SIG-M5 treated with dmso at 0.1 percent for 504 hours (cell line): ENCODE results near the gene RHOF.
"Not testable (repeated sequence)": the region's sequence is repeated elsewhere in the genome, so short reads cannot be mapped to it uniquely, and the experiment has no call there.

Source experiments
- DNase-seq: peaks from one replicate; lab custom pipeline; 2025; ENCODE audit not compliant: unreplicated experiment; lab: John Stamatoyannopoulos, UW

Gene RHOF

DNA sequence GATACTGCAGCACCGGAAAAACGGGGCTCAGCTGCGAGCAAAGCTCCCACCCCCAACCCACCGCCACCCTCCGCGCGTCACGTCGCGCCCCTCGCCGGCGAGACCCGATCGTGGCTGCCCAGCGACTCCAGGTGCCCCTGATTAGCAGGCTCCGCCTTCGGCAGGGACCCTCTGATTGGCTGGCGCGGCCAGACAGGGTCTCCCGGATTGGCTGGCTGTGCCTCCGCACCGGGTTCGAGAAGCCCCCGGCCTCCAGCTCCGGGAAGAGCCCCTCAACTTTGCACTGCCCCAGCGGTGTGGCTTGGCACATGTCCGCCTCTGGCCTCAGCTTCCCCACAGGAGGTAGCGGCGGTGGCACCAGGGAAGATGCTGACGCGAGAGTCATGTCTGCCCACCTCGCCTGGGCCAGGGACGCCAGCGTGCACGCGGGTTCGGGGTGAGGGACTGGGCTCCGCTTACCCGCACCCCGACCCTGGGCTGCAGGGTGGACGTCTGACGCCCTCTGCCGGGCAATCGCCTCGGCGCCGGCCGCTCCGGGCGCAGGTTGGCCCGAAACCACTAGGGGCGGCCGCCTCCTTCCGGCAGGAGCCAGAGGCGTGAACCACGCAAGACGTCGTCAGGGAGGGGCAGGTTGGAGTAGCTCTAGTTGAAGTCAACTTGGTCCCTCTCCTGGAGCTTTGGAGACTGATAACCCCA, 498 bp upstream of the RHOF start:
- peak; percentile 95 for DNase-seq

GRCh38 chr12:121792607-121793439, 665 bp downstream of the RHOF start:
- DNase-seq = no peak

- no peak for DNase-seq
These were observed 1.6 kb downstream of the RHOF start for GRCh38 chr12:121791671-121792551.

GRCh38 chr12:121790785-121791184, 2.7 kb downstream of the RHOF start:
- not testable (repeated sequence) for DNase-seq

GRCh38 chr12:121789800-121790728, 3.4 kb downstream of the RHOF start:
- DNase-seq = peak; percentile 92

DNA sequence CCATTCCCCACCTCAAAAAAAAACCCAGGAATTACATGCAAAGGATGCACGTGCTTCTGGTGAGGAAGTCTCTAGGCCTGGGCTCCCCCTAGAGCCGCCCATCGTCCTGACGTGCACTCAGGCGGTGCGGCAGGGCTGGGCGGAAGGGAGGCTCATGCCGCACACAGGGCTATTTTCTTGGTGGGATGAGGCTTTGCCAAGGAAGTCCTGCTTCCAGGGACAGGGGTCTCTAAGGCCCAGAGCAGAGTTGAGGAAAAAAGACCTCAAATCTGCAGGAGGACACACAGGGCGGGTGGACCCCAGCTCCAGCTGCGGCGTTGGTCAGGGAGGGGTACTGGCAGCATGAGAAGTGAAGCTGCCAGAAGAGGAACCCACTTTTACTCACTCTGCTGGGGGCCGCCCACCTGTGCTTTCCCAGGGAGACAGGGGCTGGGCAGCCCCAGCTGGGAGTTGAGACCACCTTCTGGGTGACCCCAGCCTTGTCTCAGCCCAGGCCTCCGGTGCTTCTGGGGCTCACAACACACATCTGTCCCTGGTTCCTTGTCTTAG, 4.2 kb downstream of the RHOF start:
- no peak for DNase-seq

- DNase-seq = no peak
These were observed 5.2 kb downstream of the RHOF start for GRCh38 chr12:121788176-121788818.

DNA sequence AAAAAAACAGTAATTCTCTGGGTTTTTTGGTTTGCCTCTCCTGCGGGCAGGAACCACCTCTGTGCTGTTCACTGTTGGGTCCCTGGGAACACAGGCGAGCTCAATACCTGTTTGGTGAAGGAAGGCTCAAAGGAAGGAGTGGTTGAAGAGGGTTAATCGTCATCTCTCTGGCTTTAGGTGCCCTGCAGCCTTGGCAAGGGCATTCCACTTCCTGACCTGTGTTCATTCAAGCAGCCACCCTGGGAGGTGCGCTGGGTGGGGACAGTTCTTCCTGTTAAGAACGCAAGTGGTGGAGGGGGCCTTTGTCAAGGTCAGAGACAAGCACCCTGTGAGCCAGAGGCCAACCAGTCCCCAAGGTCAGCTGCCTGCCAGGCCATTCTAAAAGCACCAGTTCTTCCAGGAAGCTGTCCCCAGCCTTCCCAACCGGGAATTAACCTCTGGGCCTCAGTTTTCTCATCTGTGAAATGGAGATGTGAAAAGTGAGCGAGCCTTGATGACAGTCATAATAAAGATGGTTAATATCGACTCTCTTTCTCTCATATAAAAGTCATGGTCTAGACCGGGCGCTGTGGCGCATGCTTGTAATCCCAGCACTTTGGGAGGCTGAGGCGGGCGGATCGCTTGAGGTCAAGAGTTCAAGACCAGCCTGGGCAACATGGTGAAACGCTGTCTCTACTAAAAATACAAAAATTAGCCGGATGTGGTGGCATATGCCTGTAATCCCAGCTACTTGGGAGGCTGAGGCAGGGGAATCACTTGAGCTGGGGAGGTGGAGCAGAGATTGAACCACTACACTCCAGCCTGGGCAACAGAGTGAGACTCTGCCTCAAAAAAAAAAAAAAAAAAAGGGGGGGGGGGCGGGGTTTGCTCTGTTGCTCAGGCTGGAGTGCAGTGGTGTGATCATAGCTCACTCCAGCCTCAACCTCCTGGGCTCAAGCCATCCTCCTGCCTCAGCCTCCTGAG, 6.1 kb downstream of the RHOF start:
- no peak for DNase-seq

- peak; percentile 44 for DNase-seq
These were observed 7.1 kb downstream of the RHOF start for GRCh38 chr12:121786440-121786825.

DNA sequence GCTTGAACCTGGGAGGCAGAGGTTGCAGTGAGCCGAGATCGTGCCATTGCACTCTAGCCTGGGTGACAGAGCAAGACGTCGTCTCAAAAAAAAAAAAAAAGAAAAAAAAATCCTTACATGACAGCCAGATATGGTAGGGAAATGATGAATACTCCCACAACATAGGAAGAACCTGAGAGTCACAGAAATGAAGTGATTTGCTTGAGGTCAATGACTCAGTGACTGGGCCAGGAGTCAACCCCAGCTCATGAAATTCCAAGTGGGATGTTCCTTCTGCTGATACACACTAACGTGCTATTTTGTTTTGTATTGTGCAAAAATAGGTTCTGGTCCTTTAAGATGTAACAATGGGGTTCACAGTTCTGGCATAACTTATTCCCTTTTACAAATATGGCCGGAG, 9.0 kb downstream of the RHOF start:
- no peak for DNase-seq

- DNase-seq = no peak
These were observed 9.7 kb downstream of the RHOF start for GRCh38 chr12:121783766-121784165.

- DNase-seq = no peak
These were observed 11.2 kb downstream of the RHOF start for GRCh38 chr12:121781998-121782979.

- DNase-seq = no peak
These were observed 11.9 kb downstream of the RHOF start for GRCh38 chr12:121781484-121781997.

DNA sequence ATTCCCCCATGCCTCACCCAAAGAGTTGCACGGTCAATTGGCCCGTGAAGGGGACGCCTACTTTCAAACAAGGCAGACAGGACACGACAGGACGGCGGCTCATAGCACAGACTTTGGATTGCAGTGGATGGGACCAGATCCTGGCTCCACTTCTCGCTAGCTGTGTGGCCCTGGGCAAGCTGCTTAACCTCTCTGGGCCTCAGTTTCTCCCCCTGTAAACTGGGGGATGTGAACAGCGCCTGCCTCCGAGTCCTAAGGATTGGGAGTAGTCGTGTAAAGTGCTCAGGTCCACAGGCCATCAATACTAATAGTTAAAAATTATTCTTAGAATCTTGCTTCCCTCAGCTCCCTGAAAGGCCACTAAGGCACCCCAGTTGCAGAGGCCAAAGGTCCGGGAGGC, 13.1 kb downstream of the RHOF start:
- no peak for DNase-seq

GRCh38 chr12:121779422-121779895, 14.0 kb downstream of the RHOF start:
- no peak for DNase-seq

DNA sequence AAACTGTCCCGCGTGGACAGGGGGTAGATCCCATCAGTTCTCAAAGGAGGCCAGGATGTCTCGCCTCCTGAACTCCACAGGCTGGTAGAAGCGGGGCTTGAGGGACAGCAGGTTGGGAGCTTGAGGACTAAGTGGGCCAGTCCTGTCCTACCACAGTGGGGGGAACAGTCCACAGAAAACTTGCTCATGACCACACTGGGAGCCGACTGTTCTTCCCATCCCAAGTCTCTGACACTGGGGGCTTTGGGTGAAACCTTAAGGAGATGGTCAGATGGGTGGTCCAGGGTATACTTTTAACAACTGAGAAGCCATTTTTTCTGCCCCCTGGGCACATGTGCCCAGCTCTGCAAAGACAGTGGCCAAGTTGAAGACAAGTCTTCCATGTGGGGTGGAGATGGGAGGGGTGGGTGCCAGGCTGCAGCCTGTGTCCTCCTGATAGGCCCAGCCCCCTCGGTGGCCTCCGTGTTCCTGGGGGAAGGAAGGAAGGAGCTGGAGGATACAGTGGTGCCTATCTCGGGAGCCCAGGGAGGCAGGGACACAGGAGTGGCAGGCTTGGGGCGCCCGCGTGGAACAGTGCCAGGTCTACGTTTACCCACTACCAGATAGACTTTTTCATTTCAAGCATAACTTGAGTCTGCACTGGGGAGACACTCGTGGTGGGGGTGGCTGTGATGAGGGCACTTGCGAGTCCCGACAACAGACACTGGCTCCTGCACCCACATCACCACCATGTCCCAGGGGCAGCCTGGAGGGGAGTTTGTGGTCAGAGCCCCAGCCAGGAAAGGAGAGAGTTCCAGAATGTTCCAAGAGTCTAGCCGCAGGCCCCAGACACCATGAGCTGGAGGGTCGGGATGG, 14.7 kb downstream of the RHOF start:
- no peak for DNase-seq
